Measurements from ENCODE around the gene ALKBH5.

ALKBH5 gene

GRCh38 chr17:18140648-18141047 is 43.0 kb upstream of the ALKBH5 start:
- TF ChIP-seq, protein P1, sequence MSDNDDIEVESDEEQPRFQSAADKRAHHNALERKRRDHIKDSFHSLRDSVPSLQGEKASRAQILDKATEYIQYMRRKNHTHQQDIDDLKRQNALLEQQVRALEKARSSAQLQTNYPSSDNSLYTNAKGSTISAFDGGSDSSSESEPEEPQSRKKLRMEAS (IDR thresholded peaks at IDR 0.05; ENCODE audit: low read depth, low read length): no peak
- TF ChIP-seq POLR2A (IDR thresholded peaks at IDR 0.05; ENCODE audit: extremely low read depth, insufficient read length): no peak
- TF ChIP-seq, protein P2, sequence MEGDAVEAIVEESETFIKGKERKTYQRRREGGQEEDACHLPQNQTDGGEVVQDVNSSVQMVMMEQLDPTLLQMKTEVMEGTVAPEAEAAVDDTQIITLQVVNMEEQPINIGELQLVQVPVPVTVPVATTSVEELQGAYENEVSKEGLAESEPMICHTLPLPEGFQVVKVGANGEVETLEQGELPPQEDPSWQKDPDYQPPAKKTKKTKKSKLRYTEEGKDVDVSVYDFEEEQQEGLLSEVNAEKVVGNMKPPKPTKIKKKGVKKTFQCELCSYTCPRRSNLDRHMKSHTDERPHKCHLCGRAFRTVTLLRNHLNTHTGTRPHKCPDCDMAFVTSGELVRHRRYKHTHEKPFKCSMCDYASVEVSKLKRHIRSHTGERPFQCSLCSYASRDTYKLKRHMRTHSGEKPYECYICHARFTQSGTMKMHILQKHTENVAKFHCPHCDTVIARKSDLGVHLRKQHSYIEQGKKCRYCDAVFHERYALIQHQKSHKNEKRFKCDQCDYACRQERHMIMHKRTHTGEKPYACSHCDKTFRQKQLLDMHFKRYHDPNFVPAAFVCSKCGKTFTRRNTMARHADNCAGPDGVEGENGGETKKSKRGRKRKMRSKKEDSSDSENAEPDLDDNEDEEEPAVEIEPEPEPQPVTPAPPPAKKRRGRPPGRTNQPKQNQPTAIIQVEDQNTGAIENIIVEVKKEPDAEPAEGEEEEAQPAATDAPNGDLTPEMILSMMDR (IDR thresholded peaks at IDR 0.05; ENCODE audit: low read depth, low read length): no peak
- no peak for TF ChIP-seq MYC (IDR thresholded peaks at IDR 0.05; ENCODE audit: low read depth, low read length)
- DNase-seq (ENCODE audit: low read depth): no peak
- no peak overlapping the region for H3K4me3 ChIP-seq (ENCODE audit: low read depth, low read length)

DNA sequence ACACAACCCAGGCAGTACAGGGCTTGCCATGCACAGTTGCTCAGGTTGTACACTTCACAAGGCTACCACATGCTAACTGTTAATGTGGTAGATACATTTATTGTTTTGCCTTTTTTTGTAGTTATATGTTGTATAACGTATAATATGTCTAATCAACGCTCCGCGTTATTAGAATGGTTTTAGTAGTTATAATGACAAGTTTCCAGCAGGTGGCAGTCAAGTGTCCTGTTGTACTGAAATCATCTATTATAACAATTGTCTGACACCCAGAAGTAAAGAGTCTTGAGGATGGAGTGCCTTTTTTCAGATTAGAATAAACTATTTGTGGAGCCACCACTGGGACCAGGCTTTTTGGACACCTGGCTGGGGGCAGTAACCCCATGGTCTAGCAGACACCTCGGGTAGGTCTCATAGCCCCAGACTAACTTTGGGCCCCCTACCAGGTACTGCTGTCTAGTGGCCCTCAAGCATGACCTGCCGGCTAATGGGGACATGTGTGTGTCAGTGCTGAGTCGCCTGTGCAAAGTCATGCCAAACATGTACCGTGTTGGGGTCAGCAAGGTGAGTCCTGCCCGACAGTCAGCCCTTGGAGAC is 42.3 kb upstream of the ALKBH5 start:
- peak; percentile 65 for DNase-seq (ENCODE audit: low read depth)
- no peak for TF ChIP-seq POLR2A (IDR thresholded peaks at IDR 0.05; ENCODE audit: extremely low read depth, insufficient read length)
- TF ChIP-seq, protein P2 (IDR thresholded peaks at IDR 0.05; ENCODE audit: low read depth, low read length): peak; percentile 45
- TF ChIP-seq, protein P1 (IDR thresholded peaks at IDR 0.05; ENCODE audit: low read depth, low read length): no peak
- H3K4me3 ChIP-seq (ENCODE audit: low read depth, low read length): no peak overlapping the region

DNA sequence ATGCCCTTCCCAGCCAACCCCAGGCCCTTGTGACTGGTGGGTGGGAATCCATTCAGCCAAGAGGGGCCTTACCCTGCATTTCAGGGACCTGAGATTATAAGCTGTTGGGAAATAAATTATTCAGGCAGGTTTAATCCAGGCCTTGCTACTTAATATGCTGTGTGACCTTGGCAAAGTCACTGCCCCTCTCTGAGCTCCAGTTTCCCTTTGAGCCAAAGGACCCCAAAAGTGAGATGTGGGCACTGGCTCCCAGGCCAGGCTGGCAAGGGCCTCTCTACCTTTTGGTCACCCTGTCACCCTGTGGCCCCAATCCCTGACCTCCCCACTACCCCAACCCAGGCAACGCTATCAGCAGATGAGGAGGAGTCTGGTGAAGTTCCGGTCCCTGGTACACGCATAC is 41.2 kb upstream of the ALKBH5 start:
- no peak for DNase-seq (ENCODE audit: low read depth)
- no peak for TF ChIP-seq POLR2A (IDR thresholded peaks at IDR 0.05; ENCODE audit: extremely low read depth, insufficient read length)
- TF ChIP-seq, protein P1 (IDR thresholded peaks at IDR 0.05; ENCODE audit: low read depth, low read length): no peak
- TF ChIP-seq, protein P2 (IDR thresholded peaks at IDR 0.05; ENCODE audit: low read depth, low read length): no peak
- TF ChIP-seq MYC (IDR thresholded peaks at IDR 0.05; ENCODE audit: low read depth, low read length): no peak
- no peak overlapping the region for H3K4me3 ChIP-seq (ENCODE audit: low read depth, low read length)

DNA sequence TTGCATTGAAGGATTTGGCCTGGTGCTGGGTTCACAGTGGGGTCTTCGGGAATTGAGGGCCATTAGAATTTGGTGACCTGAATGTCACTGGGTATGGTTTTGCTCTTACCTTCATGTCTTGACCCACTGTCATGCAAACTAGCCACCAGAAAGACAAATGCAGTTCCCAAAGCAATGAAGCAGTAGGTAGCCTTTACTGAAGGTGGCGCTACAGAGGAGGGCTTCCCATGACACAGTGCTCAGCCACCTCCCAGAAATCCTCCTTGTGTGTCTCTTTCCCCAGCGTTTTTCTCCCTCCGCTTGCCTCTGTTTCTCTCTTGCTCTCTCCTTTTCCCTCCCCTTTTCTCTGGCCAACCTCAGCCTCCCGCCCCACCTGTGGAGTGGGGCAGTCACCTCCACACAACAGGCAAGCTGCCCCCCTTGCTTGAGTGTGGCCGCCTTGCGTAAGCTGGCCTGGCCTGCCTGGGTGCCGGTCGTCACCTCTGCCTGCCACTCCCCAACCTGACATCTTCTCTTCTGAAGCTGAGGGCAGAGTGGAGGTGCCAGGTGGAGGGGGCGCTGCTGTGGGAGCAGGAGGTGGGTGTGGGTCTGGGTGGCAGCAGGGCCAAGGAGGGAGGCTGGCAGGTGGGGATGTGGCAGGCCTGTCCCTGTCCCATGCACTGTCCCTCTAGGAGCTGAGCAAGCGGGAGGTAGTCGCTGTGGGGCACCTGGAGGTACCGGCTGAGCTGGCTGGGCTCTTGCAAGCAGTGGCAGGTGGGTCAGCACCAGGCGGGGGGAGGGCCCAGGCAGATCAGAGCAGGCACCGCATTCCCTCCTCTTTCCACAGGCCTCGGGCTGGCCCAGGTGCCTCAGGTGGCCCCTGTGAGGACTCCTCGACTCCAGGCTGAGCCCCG is 40.3 kb upstream of the ALKBH5 start:
- DNase-seq (ENCODE audit: low read depth): peak; percentile 58
- H3K4me3 ChIP-seq (ENCODE audit: low read depth, low read length): no peak overlapping the region
- TF ChIP-seq, protein P1 (IDR thresholded peaks at IDR 0.05; ENCODE audit: low read depth, low read length): no peak
- TF ChIP-seq, protein P2 (IDR thresholded peaks at IDR 0.05; ENCODE audit: low read depth, low read length): peak; percentile 70

- no peak overlapping the region for H3K4me3 ChIP-seq (ENCODE audit: low read depth, low read length)
- DNase-seq (ENCODE audit: low read depth): no peak
- TF ChIP-seq, protein P2 (IDR thresholded peaks at IDR 0.05; ENCODE audit: low read depth, low read length): no peak
- TF ChIP-seq MYC (IDR thresholded peaks at IDR 0.05; ENCODE audit: low read depth, low read length): no peak
- TF ChIP-seq, protein P1 (IDR thresholded peaks at IDR 0.05; ENCODE audit: low read depth, low read length): no peak
- TF ChIP-seq POLR2A (IDR thresholded peaks at IDR 0.05; ENCODE audit: extremely low read depth, insufficient read length): no peak
Observed at GRCh38 chr17:18144261-18144660, 39.4 kb upstream of the ALKBH5 start.

Measured in NB4 (cell line).